Measurements from ENCODE around the gene SRGAP3.
"Not testable (repeated sequence)": the region's sequence is repeated elsewhere in the genome, so short reads cannot be mapped to it uniquely, and the experiment has no call there.

The SRGAP3 gene

DNA sequence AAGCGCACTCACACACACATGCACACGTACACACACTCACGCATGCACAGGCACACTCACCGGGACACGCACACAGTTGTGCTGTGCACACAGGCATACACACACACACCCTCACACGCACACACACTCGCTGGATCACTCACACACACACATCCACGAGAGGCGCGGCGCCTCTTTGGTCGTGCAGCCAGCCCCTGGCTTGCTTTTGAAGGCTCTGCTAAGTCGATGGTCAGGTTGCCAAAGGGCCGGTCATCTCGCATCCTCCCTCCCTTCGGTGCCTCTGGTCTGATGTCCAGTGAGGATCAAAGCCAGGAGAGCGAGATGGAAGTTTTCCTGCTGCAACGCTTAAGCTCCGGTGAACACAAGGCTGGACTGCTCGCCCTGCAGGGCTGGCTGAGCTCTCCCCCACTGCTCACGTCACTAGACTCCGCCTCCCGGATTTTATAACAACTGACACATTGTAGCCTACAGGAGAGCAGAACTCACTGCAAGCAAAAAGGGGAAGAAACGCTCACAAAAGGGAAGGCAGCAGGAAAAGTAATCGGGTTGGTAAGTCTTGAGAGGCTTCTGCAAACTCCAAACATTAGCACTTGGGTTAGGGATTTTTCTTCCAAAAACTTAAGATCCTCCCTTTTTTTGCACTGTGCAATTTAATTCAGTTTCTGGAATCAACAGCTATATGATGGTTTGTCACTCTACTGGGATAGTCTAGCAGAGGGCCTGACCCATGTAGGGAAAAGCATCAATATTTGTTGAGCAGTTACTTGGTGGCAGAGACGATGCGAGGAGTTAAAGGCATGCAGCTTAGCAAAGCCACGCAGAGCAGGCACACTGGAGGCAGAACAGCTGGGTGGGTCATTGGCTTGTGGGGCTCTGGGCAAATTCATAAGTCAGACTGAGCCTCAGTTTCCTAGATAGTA lies at the start of gene SRGAP3:
TSS of gene SRGAP3 (minus strand) at position 374 of the 920 bp plus-strand sequence. CDS start 695 bp downstream, outside the sequence.
- in situ Hi-C loops (cut with HindIII; ENCODE audit: low sequenced_read_pairs) = no loop called here

DNA sequence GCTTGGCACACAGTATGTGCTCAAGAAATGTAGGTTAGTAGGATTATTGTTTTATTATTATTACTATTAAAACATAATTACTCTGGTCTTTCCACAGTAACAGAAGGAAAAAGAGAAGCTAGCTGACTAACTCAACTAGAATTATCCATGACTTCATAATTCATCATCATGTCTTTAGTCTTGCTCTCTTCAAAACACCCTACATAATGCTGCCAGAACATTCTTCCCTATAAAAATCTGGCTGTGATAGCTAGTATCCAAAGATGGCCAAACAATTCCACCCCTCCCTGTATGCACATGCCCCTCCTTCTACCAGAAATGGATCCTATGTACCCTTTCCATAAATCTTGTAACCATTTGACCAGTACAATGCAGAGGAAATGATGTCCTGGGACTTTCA lies 48.8 kb upstream of the SRGAP3 start:
- in situ Hi-C loops (cut with HindIII; ENCODE audit: low sequenced_read_pairs) = no loop called here

DNA sequence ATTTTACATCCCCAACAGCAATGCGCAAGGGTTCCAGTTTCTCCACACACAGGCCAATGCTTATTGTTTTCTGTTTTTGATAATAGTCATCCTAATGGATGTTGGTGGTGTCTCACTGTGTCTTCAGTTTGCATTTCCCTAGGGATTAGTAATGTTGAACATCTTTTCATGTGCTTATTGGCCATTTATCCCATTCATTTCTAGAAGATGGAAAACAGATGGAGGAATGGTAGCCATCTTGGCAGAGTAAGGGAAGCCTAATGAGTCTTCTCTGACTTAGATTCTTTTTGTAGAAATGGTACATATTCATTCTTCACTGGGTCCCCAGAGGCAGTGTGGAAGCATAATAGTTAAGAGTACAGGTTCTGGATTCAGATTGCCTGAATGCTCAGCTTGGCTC lies 46.8 kb upstream of the SRGAP3 start:
- in situ Hi-C loops (cut with HindIII; ENCODE audit: low sequenced_read_pairs) = no loop called here

DNA sequence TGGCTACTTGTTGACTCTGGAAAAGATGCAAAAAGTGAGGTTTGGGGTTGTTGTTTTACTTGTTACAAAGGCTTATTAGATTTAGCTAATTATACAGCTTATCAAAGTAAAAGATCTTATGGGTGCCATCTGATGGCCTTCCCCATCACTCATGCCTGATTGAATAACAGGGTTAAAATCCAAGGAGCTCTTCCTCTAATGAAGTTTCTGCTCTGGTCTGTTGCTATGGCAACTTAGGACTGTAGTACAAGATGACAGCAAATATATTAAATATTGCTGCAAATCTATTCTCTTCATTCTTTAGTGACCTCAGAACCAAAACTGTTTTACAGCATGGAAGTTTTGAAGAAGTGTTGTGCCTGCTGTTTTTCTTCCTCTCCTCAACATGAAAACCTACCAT lies 45.6 kb upstream of the SRGAP3 start:
- in situ Hi-C loops (cut with HindIII; ENCODE audit: low sequenced_read_pairs) = no loop called here

DNA sequence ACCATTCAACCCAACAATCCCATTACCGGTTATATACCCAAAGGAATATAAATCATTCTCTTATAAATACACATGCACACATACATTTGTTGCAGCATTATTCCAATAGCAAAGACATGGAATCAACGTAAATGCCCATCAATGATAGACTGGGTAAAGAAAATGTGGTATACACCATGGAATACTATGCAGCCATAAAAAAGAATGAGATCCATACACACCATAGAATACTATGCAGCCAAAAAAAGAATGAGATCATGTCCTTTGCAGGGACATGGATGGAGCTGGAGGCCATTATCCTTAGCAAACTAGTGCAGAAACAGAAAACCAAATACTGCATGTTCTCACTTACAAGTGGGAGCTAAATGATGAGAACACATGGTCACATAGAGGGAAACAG lies 44.5 kb upstream of the SRGAP3 start:
- in situ Hi-C loops (cut with HindIII; ENCODE audit: low sequenced_read_pairs) = not testable (repeated sequence)

DNA sequence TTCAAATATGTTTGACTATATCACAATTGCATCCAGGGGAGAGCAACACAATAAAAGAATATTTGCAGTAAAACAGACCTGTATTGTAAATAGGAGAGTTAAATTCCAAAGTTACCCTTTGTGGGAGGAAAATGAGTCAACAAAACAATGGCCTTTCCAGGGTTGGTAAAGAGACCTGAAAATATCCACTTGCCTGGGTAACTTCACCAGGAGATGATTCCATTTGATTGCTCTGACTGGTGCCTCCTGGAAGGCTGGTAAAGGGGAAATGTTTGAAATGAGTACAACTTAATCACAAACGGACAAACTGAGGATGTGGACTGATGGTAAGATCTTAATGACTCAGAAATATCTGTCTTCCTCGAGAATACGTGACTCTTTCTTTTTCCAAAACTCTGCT lies 43.6 kb upstream of the SRGAP3 start:
- in situ Hi-C loops (cut with HindIII; ENCODE audit: low sequenced_read_pairs) = no loop called here

DNA sequence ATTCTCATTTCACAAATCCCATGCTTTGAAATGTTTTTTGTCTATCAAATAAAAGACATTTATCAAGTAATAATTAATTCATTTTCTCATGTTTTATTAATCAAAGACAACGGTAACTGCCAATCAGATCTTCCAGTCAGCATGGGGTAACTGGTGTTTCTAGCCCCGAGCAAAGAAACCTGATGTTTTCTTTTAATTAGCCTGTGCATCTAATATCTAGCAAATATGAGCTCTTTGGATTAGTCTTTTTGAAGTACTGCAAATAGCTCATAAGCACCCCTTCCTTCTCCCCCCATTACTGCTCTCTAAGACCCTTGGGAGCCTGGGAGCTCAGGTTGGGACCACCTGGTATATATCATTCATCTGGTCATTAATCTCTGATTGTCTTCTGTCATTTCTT lies 43.1 kb upstream of the SRGAP3 start:
- in situ Hi-C loops (cut with HindIII; ENCODE audit: low sequenced_read_pairs) = no loop called here

DNA sequence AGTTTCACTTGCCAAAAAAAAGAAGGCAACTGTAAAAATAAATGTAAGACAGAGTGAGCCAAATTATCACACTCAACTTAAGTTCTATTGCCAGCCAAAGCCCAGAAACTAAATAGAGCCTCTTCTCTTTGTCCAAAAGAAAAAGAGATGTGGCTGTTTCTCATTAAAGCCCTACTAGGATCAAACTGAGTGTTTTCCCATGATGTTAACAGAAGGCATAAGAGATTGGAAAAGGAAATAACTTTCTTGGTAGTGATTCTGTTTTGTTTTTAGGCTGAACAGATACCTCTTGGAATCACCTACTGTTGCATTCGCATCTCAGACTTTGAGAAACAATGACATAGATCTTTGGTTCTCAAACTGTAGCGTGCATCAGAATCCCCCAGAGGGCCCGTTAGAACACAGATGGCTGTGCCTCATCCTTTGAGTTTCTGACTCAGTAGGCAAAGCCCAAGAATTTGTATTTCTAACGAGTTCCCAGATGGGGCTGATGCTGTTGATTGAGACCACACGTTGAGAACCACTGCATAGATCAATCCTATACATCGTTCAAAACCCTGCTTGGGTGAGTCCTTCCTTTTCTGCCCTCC lies 42.5 kb upstream of the SRGAP3 start:
- in situ Hi-C loops (cut with HindIII; ENCODE audit: low sequenced_read_pairs) = no loop called here

DNA sequence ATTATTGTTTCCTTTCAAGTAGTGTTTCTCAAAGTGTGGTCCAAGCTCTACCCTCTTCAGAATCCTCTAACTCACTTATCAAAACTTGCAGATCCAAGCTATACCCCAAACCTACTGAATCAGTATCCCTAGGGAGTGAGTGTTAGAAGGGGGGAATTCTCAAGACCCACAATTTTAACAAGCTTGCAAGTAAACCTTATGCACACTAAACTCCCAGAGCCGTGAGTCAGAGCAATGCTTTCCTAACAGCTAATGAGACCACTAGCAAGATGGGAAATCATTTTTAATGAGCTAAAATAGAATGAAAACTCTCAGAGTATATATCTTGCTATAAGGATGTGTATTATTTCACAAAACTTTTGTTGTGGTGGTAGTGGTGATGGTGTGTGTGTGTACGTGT lies 41.1 kb upstream of the SRGAP3 start:
- in situ Hi-C loops (cut with HindIII; ENCODE audit: low sequenced_read_pairs) = no loop called here

DNA sequence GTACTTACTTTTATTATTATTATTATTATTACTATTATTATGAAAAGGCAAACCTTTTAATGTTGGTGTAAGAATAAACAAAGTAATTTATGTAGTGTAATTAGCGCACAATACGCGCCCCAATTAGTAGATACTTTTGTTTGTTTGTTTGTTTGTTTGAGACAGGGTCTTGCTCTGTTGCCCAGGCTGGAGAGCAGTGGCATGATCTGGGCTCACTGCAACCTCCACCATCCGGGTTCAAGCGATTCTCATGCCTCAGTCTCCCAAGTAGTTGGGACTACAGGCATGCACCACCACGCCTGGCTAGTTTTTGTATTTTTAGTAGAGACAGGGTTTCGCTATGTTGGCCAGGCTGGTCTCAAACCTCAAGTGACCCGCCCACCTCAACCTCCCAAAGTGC lies 32.1 kb upstream of the SRGAP3 start:
- in situ Hi-C loops (cut with HindIII; ENCODE audit: low sequenced_read_pairs) = not testable (repeated sequence)

DNA sequence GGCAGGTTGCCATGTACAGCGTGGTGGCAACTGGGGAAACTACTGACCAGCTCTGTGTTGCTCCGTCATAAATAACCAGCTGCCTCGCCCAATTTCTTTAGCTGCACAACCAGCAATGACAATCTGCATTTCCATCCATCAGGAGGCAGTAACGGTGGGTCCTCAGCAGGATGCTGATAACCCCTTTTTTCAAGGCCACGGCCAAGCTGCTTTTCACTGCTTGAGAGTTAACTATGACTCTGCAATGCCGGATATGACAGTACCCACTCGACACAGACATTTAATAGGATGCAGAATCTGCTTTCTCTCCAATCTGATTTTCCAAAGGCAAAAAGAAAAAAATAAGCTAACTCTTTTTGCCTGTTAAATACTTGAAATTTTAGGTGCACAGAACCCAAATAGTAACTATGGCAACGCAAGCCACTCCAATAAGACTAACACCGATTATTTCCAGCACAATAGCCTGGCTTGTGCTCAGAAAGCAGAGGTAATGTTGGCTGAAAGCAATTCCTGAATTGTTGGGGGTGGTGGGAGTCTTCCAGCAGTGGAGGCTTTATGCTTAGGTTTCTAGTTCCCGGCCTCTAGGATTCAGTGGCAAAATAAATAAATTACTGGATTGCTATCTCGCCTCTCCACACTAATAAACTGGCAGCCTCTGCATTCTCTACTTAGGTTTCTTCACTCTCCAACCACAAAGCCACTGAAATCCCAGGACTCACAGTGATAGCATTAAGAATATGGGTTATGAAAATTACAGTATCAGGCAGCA lies 31.2 kb upstream of the SRGAP3 start:
- in situ Hi-C loops (cut with HindIII; ENCODE audit: low sequenced_read_pairs) = no loop called here

DNA sequence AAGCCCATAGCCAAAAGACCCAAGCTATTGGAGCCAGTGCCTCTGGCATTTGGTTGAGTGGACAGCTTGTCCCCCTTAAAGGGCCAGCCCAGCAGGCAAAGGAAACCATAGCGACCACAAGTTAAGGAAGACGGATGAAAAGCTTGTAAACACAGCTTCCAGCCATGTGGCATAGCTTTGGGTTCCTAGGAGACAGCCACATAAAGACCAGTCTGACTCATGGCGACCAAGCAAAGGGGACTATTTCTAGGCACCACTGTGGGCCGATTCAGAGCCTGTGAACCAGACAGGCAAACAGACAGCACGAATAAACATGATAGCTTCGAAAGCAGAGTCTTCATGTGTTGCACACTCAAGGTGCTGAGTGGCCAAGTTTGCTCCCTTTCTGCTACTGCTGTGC lies 30.5 kb upstream of the SRGAP3 start:
- in situ Hi-C loops (cut with HindIII; ENCODE audit: low sequenced_read_pairs) = no loop called here

DNA sequence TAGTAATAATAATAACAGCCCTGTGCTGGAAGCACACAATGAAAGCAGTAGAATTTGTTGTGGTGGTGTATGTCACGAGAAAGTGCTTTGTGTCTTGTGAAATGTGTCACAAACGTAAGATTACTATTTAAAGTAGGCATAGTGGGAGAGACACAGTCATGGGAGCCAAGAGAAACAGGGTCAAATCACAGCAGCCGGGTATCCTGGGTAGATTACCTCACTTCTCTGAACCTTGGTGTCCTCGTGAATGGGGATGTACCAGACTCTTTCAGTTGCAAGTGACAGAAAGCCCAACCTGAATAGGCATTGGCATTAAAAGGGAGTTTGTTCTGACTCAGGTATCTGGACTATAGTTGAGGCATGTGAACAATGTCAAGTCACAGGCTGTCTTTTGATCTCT lies 29.1 kb upstream of the SRGAP3 start:
- in situ Hi-C loops (cut with HindIII; ENCODE audit: low sequenced_read_pairs) = no loop called here

DNA sequence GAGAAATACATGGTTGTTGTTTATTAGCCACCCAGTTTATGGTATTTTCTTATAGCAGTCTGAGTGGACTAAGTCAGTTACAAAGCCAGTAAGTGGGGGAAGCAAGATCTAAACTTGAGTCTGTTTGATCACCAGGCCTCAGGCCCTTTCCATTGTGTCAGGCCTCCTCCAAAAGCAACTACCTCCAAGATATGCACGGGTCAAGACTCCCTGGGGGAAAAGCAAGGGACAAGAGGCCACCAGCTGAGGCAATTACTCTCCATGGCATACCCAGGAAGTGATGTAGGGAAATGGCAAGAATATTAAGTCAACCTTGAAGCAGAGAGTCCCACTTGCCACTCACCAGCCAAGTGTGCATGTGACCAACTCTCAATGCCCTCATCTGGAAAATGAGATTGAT lies 28.6 kb upstream of the SRGAP3 start:
- in situ Hi-C loops (cut with HindIII; ENCODE audit: low sequenced_read_pairs) = no loop called here

DNA sequence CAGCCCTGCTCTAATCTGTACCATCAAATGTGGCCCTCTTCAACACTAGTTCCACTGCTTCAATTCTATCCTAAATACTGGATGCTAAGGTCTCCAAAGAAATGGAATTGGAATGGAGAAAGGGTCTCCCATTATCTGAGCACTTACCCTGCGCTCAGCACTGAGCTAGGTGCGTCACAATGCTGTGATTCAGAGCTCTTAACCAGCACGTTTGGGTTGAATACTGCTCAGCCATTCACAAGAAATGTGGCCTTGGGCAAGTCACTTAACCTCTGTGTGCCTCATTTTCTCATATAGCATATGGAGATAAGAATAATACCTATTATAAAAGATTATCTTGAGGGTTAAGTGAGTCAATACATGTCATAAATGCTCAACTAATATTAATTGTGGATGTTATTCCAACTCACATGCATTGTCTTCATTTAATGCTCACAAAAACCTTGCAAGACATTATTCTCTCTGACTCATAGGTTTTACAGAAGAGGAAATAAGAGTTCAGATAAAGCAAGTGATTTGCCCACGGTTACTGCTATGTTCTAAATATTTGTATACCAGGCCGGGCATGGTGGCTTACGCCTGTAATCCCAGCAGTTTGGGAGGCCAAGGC lies 27.4 kb upstream of the SRGAP3 start:
- in situ Hi-C loops (cut with HindIII; ENCODE audit: low sequenced_read_pairs) = no loop called here

DNA sequence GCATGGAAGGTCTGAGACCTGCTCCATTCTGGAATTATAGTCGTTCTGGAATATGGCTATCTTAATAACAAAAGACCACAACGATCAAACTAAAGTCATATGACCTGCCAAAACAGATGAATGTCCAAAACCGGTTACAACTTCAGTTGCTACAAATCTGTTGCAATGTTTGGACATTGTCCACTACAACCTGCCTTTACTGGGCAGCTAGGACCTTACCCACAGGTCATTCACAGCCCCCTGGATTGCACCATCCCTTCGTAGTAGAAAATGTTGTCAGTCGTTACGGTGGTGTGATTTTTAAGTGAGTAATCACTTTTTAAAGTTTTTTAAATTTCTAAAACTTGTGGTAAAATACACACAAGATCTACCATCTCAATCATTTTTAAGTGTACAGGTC lies 22.5 kb upstream of the SRGAP3 start:
- in situ Hi-C loops (cut with HindIII; ENCODE audit: low sequenced_read_pairs) = no loop called here

DNA sequence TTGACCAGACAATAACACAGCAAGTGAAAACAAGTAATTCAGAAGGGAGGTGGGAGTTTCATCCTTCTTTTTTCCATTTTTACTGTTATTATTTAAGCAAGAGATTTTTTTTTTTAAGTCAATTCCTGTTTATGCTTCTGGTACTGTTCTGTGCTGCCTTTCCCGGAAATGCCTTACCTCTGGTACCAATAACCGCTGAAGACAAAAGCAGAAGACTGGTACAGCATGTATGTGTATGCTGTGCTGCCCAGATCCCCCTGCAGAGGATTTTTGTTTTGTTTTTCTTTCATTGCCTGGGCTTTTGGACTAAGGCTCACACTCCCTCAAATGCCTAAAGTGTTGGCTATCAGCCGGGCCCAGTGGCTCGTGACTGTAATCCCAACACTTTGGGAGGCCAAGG lies 21.3 kb upstream of the SRGAP3 start:
- in situ Hi-C loops (cut with HindIII; ENCODE audit: low sequenced_read_pairs) = no loop called here

DNA sequence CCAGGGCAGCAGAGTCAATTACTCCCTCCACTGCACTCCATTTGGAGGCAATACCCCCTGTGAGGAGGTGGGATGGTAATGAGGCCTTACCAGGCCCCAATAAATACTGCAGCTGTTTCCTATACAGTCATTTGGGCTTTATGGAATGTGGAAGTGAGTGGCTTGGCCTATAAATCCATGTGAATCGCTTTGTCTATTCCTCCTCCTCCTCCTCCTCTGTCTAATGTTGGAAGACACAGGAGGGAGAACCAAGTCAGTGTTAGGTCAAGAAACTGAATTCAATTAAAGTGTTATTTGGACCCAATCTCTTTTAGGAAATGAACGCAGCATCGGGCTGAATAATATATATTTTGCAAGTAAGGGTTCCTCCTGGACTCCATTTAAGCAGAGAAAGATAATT lies 17.3 kb upstream of the SRGAP3 start:
- in situ Hi-C loops (cut with HindIII; ENCODE audit: low sequenced_read_pairs) = no loop called here

DNA sequence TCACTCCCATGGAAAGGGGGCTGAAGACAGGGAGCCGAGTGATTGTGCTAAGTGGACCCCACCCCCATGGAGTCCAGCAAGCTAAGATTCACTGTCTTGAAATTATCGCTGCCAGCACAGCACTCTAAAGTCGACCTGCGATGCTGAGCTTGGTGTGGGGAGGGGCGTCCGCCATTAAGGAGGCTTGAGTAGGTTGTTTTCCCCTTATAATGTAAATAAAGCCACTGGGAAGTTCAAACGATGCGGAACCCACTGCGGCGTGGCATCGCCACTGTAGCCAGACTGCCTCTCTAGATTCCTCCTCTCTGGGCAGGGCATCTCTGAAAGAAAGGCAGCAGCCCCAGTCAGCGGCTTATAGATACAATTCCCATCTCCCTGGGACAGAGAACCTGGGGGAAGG lies 10.9 kb upstream of the SRGAP3 start:
- in situ Hi-C loops (cut with HindIII; ENCODE audit: low sequenced_read_pairs) = no loop called here

DNA sequence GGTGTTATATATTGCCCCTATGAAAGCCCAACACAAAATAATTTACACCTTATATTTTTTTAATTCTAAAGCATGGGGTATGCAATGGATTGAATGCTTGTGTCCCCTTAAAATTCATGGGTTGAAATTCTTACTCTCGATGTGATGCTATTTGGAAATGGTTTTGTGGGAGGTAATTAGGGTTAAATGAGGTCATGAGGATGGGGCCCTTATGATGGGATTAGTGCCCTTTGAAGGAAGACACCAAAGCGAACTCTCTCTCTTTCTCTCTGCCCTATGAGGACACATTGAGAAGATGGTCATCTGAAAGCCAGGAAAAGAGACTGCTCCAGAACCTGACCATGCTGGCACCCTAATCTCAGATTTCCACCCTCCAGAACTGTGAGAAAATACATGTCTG lies 7.6 kb upstream of the SRGAP3 start:
- in situ Hi-C loops (cut with HindIII; ENCODE audit: low sequenced_read_pairs) = no loop called here

DNA sequence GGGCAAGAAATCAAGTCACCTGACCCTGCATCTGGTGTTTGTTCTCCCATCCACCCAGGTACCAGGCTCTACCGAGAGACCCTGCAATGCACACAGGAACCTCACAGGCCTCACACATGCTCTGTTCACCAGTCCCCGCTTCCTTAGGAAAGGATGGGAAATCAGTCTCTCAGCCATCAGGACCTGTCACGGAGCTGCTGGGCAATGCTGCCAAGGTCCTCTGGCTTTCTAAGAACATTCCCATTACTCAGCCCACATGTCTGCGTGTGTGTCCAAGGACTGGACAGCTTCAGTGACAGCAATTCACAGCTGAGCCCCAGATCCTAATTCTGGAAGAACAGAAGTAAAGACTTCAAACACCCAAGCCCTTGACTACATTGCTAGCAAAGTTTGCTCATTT lies 6.5 kb upstream of the SRGAP3 start:
- in situ Hi-C loops (cut with HindIII; ENCODE audit: low sequenced_read_pairs) = no loop called here
